Endothelial cell of umbilical vein (primary cell): ENCODE data around the gene RASD2. TPM values are rescaled to one million over a fixed set of nuclear protein-coding genes. Genes with fewer than 3 reads are reported as not detected.

ENCODE experiments used
- BruUV-seq: library from RNA; stranded (reverse); fragments of 400-500 nt; replicated peaks from 2 replicates; lab custom pipeline; 2021; lab: Mats Ljungman, UMichigan
- CTCF ChIA-PET: fragments of 300-600, 350-600 bp; sonication (Branson Sonifier 250); formaldehyde crosslinking; loops from one replicate; lab custom pipeline; 2021; ENCODE audit warnings: antibody characterized with exemption, inconsistent platforms; lab: Charles Lee
- POLR2A ChIA-PET: fragments of 300-600, 350-600 bp; sonication (Branson Sonifier 250); formaldehyde crosslinking; loops from one replicate; lab custom pipeline; 2021; ENCODE audit warnings: antibody characterized with exemption, inconsistent platforms; lab: Charles Lee
- DNase-seq: peaks from one replicate; pipeline ENCODE4 v3.0.0-alpha.2; 2011; ENCODE audit warnings: low read depth, low spot score
- FAIRE-seq: peaks from 2 replicates; lab custom pipeline; 2011; peaks lifted over from hg19 to GRCh38; lab: Jason Lieb, UNC
- H2AFZ ChIP-seq: 2 replicates; pipeline ENCODE4 v1.6.0; 2012; ENCODE audit warnings: low read depth, low read length, control low read depth, inconsistent platforms
- H3K27ac ChIP-seq: 2 replicates; pipeline ENCODE4 v1.5.1; 2011; ENCODE audit warnings: low read depth, mild to moderate bottlenecking, control low read depth, low read length, moderate library complexity; ENCODE audit not compliant: insufficient read depth
- H3K27me3 ChIP-seq, 2 experiments: 2 replicates each; pipeline versions ENCODE4 v1.6.0 to v1.6.1; 2011; ENCODE audit warnings: low read length in 2 of 2, mixed read lengths in 1 of 2; ENCODE audit not compliant: control insufficient read depth in 2 of 2, insufficient read depth in 2 of 2
- H3K36me3 ChIP-seq, 2 experiments: 2 replicates in 1 of 2; 3 replicates in 1 of 2; pipeline ENCODE4 v1.5.1; 2011; ENCODE audit warnings: low read length in 2 of 2, mild to moderate bottlenecking in 1 of 2, moderate library complexity in 1 of 2; ENCODE audit not compliant: control insufficient read depth in 2 of 2, insufficient read depth in 2 of 2; ENCODE audit errors: extremely low read depth in 1 of 2
- H3K4me1 ChIP-seq: 3 replicates; pipeline ENCODE4 v1.5.1; 2011; ENCODE audit warnings: mild to moderate bottlenecking, low read length; ENCODE audit not compliant: control insufficient read depth, insufficient read depth; ENCODE audit errors: extremely low read depth
- H3K4me2 ChIP-seq: 2 replicates; pipeline ENCODE4 v1.6.1; 2011; ENCODE audit warnings: low read length, control low read depth, mixed read lengths; ENCODE audit not compliant: insufficient read depth
- H3K4me3 ChIP-seq, 3 experiments: fragments of 200-600 bp in 1 of 3; sonication (generic), shearing (Covaris generic) in 1 of 3; replicated peaks in 1 of 3; 2 replicates each; pipeline ENCODE4 v1.5.1; 2011 to 2016; ENCODE audit warnings: control low read depth in 3 of 3, low read length in 3 of 3, mild to moderate bottlenecking in 2 of 3, inconsistent platforms in 1 of 3, low read depth in 1 of 3, moderate library complexity in 1 of 3; ENCODE audit not compliant: insufficient read depth in 1 of 3
- H3K79me2 ChIP-seq: 2 replicates; pipeline ENCODE4 v1.6.0; 2012; ENCODE audit warnings: low read length, inconsistent platforms; ENCODE audit not compliant: control insufficient read depth, insufficient read depth
- H3K9ac ChIP-seq: replicated peaks from 2 replicates; pipeline ENCODE3; 2011; ENCODE audit warnings: low read length, control low read depth; ENCODE audit not compliant: insufficient read depth; ENCODE audit errors: extremely low read depth
- H3K9me1 ChIP-seq: replicated peaks from 3 replicates; pipeline ENCODE4 v1.6.0; 2011; ENCODE audit warnings: mild to moderate bottlenecking, low read length; ENCODE audit not compliant: control insufficient read depth, insufficient read depth; ENCODE audit errors: extremely low read depth
- H3K9me3 ChIP-seq: replicated peaks from 2 replicates; pipeline ENCODE4 v1.5.1; 2012; ENCODE audit warnings: low read length, inconsistent platforms; ENCODE audit not compliant: control insufficient read depth, insufficient read depth
- H4K20me1 ChIP-seq: replicated peaks from 2 replicates; pipeline ENCODE3; 2011; ENCODE audit warnings: mild to moderate bottlenecking, low read length; ENCODE audit not compliant: control insufficient read depth, insufficient read depth; ENCODE audit errors: extremely low read depth
- EZH2 ChIP-seq: IDR thresholded peaks from 2 replicates; pipeline ENCODE4 v1.6.1; 2012; ENCODE audit warnings: borderline replicate concordance, low read depth, mild to moderate bottlenecking, moderate library complexity, low read length, inconsistent platforms; ENCODE audit not compliant: severe bottlenecking
- FOS ChIP-seq: IDR thresholded peaks from 2 replicates; pipeline ENCODE4 v1.6.1; 2011; ENCODE audit warnings: mild to moderate bottlenecking, low read length, moderate library complexity, borderline replicate concordance; ENCODE audit not compliant: insufficient read depth
- GATA2 ChIP-seq: IDR thresholded peaks from 2 replicates; pipeline ENCODE4 v1.7.0; 2011; ENCODE audit warnings: low read depth, mild to moderate bottlenecking, moderate library complexity, mixed read lengths, low read length; ENCODE audit not compliant: insufficient read length, insufficient read depth
- JUN ChIP-seq: IDR thresholded peaks from 2 replicates; pipeline ENCODE4 v1.6.1; 2011; ENCODE audit warnings: borderline replicate concordance, low read depth; ENCODE audit not compliant: insufficient read length, insufficient read depth
- MYC ChIP-seq: IDR thresholded peaks from one replicate; pipeline ENCODE4 v1.6.1; 2011; ENCODE audit warnings: mild to moderate bottlenecking, low read depth, low read length
- POLR2A ChIP-seq: IDR thresholded peaks from 2 replicates; pipeline ENCODE4 v1.6.1; 2012; ENCODE audit warnings: low read depth, mild to moderate bottlenecking, control low read depth, low read length
- POLR2AphosphoS5 ChIP-seq: IDR thresholded peaks from 2 replicates; pipeline ENCODE4 v1.6.1; 2012; ENCODE audit warnings: low read depth, mild to moderate bottlenecking, control low read depth, low read length, moderate library complexity; ENCODE audit not compliant: insufficient read depth
- dilution Hi-C: fragments of 300-500 bp; cut with MboI; formaldehyde crosslinking; loops from one replicate; pipeline ENCODE4 v1.15.0; 2019; ENCODE audit warnings: low sequenced_read_pairs; ENCODE audit not compliant: extremely low pct_ligation_motif_present
- intact Hi-C: fragments of 100-400 bp; cut with micrococcal nuclease; formaldehyde crosslinking; loops from one replicate; pipeline ENCODE4 v1.10.0; 2022
- polyA plus RNA-seq, 4 experiments: library from polyadenylated mRNA; depleted of rRNA in 3 of 4; stranded (reverse) in 3 of 4; unstranded in 1 of 4; fragments of >200 nt; gene quantifications; 2 replicates each; pipeline versions ENCODE4 v1.2.1 to v1.2.3, GENCODE V29; 2011 to 2012; ENCODE audit warnings: missing spikeins in 1 of 4
- total RNA-seq: library from RNA; stranded (reverse); gene quantifications from 2 replicates; pipeline ENCODE4 v1.2.3, GENCODE V29; 2021
- TF ChIP-seq, protein P1 (sequence below), 2 donors: IDR thresholded peaks; 1 replicate in 1 of 2; 2 replicates in 1 of 2; pipeline ENCODE4 v1.5.1; 2011; ENCODE audit warnings: low read length in 2 of 2, mild to moderate bottlenecking in 2 of 2, moderate library complexity in 2 of 2, control low read depth in 1 of 2, inconsistent platforms in 1 of 2, low read depth in 1 of 2; ENCODE audit not compliant: insufficient read depth in 1 of 2; ENCODE audit errors: extremely low read depth in 1 of 2
- TF ChIP-seq, protein P2 (sequence below): IDR thresholded peaks from 2 replicates; pipeline ENCODE4 v1.6.1; 2011; ENCODE audit not compliant: insufficient read depth, insufficient read length

Gene RASD2
- total and polyA plus RNA-seq, 2 donors (not counting 3 experiments of a cell fraction or from before 2014, with no cell fraction given), result not detected

DNA sequence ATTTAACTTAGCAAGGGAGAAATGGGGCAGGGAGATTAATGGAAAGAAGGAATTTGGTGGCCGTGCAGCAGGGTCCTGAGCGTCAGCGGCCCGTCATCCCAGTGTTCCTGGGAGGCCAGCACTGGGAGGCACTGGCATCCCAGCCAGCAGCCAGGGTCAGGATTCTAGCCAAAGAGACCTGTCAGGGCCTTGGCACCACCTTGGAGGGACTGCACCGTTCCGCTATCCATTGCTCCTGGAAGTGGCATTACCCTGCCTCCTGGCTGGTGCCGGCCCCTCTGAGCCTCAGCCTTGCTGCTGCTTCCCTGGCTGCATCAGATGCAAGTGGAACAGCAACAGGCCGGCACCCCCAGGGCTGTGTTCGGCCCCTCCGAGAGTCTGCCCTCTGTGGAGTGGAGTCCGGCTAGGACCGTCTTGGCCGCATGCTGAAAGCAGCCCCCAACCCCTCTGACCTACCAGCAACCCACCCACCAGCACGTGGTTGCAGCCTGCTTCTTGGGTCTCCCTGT, 30.1 kb downstream of the RASD2 start:
- Histone ChIP-seq H4K20me1 (no peaks in the 10 kb centered on the region), H3K4me2 (no peak overlapping the region), H3K27ac (no peak overlapping the region), H3K4me1 (no peaks in the 10 kb centered on the region), H3K9me3 (no peaks in the 10 kb centered on the region), H3K27me3 (peaks cover under 1 to 2% of the 10 kb centered on the region in 2 experiments), H2AFZ (no peak overlapping the region), H3K4me3 (no peak overlapping the region), H3K9me1 (no peaks in the 10 kb centered on the region), H3K9ac (no peak overlapping the region), H3K79me2 (no peaks in the 10 kb centered on the region), H3K36me3 (no peaks in the 10 kb centered on the region)
- ChIA-PET POLR2A (no interaction called here), CTCF (interaction anchor here (1.5 kb wide), 1 partner anchor 140 kb away, joined by 7 read pairs; no protein-coding TSS in a partner anchor)
- dilution Hi-C loops (no loop called here), intact Hi-C loops (no loop called here)
- BruUV-seq, result no TSS peak
- TF ChIP-seq JUN (no peak), POLR2AphosphoS5 (no peak)
- DNase-seq (no peak), FAIRE-seq (no peak)

DNA sequence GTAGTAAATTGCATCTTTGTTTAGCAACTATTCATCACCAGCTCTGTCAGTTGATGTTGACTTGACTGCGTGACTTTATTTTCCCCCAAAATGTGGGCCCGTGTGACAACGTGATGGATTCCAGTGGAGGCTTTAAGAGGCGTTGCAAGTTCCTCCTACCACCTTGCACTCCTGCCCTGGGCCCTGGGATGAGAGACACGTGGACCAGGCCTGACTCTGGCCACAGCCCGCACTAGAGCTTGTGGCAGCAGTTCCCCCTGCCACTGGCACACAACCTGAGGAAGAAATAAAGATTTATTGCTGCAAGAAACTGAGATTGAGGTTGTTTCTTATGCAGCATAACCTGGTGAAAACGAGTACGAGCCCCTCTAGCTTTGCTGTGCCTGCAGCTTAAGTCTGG, 31.9 kb downstream of the RASD2 start:
- H3K9ac ChIP-seq, result no peak overlapping the region
- CTCF ChIA-PET, result interaction anchor here (1.0 to 1.5 kb wide), 4 partner anchors 10 to 144 kb away, joined by 3 to 7 read pairs (median 4); no protein-coding TSS in a partner anchor
- H3K4me1 ChIP-seq, result no peaks in the 10 kb centered on the region
- dilution Hi-C loops (no loop called here), intact Hi-C loops (no loop called here)
- H3K79me2 ChIP-seq, result no peaks in the 10 kb centered on the region
- peaks cover 2 to 3% of the 10 kb centered on the region in 2 experiments for H3K27me3 ChIP-seq
- TF ChIP-seq GATA2 (no peak), EZH2 (no peak), FOS (no peak), POLR2AphosphoS5 (no peak), POLR2A (no peak), JUN (no peak), MYC (no peak)
- TF ChIP-seq, protein P1, sequence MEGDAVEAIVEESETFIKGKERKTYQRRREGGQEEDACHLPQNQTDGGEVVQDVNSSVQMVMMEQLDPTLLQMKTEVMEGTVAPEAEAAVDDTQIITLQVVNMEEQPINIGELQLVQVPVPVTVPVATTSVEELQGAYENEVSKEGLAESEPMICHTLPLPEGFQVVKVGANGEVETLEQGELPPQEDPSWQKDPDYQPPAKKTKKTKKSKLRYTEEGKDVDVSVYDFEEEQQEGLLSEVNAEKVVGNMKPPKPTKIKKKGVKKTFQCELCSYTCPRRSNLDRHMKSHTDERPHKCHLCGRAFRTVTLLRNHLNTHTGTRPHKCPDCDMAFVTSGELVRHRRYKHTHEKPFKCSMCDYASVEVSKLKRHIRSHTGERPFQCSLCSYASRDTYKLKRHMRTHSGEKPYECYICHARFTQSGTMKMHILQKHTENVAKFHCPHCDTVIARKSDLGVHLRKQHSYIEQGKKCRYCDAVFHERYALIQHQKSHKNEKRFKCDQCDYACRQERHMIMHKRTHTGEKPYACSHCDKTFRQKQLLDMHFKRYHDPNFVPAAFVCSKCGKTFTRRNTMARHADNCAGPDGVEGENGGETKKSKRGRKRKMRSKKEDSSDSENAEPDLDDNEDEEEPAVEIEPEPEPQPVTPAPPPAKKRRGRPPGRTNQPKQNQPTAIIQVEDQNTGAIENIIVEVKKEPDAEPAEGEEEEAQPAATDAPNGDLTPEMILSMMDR (IDR thresholded peaks at IDR 0.05; ENCODE audit: extremely low read depth in 1 of 2, insufficient read depth in 1 of 2, low read depth in 1 of 2, low read length in 2 of 2), result no peak
- TF ChIP-seq, protein P2, sequence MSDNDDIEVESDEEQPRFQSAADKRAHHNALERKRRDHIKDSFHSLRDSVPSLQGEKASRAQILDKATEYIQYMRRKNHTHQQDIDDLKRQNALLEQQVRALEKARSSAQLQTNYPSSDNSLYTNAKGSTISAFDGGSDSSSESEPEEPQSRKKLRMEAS, result no peak
- POLR2A ChIA-PET, result no interaction called here
- no peaks in the 10 kb centered on the region for H3K9me3 ChIP-seq
- no peaks in the 10 kb centered on the region for H3K9me1 ChIP-seq
- H4K20me1 ChIP-seq, result no peaks in the 10 kb centered on the region
- DNase-seq (no peak), FAIRE-seq (no peak)
- H3K27ac ChIP-seq, result no peak overlapping the region
- no peak overlapping the region for H3K4me3 ChIP-seq
- H3K4me2 ChIP-seq, result no peak overlapping the region
- no peaks in the 10 kb centered on the region for H3K36me3 ChIP-seq
- BruUV-seq, result no TSS peak
- no peak overlapping the region for H2AFZ ChIP-seq
